DLD1 (cell line): ENCODE measurements around the gene CIRBP.
"Not testable (repeated sequence)": the region's sequence is repeated elsewhere in the genome, so short reads cannot be mapped to it uniquely, and the experiment has no call there.

Experiments used
- in situ Hi-C: cut with HindIII; loops from 2 replicates; pipeline ENCODE4 v1.10.0; 2017; ENCODE audit warnings: low sequenced_read_pairs

The CIRBP gene

GRCh38 chr19:1243768-1244692 is 25.1 kb upstream of the CIRBP start:
- in situ Hi-C loops = no loop called here

DNA sequence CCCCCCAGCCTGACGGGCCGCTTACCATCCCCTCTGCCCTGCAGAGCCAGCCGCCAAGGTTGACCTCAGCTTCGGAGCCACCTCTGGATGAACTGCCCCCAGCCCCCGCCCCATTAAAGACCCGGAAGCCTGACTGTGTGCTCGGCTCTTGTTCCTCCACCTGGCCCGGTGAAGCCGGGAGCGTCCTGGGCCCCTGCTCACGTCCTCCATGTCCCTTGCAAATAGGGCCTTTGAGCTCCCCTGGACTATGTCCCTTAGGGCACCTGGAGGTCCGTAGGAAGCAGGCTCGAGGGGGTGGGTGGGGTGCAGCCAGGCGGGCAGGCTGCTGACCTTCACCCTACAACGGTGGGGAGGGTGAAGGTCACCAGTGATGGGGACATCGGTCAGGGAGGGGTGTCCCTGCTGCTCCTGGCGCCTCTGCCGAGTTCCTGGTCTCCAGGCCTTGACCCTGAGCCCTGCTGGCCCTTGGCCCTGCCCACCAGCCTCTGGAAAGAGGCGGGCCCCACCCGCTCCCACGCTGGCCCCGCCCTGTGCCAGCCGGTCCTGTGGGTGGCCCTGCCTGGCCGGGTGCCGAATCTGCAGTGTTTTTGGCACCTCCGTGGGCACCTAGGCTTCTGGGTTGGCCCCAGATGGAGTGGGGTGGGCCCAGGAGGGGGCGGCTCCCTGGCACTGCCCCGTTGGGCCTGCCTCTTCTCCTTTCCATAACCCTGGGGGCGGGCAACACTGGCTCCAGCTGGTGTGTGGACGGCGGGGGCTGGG is 24.3 kb upstream of the CIRBP start:
- in situ Hi-C loops = no loop called here

DNA sequence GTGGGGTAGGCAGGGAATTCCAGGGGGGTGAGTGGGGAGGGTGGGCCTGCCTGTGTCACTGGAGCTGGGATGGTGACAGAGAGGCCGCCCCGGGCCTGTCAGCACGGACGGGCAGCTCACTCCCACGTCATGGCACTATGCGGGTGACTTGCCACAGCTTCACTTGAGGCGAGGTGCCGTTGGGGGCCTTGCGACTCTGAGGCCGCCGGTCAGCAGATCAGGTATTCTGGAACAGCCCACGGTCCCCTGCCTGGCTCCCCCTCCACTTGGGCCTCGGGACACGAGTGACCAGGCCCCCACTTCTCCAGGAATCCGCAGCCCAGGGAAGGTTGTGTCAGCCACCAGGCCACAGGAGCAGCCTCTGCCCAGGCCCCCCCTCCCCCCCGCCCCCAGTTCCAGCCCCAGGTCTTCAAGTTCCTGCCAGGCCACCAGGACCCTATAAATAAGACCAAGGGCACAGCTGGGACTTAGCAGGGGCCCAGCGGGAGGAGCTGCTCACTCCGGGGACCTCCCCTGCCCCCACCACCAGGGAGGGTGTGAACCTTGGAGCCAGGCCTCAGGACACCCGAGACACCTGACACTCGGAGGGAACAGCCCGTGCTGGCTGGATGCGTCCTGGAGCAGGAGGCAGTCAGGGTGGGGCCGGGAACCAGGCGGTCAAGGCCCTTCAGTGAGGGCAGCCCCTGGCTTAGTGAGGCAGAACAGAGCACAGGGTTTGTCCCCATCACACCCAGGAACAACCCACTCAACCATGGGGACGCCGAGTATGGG is 23.5 kb upstream of the CIRBP start:
- in situ Hi-C loops = no loop called here

- in situ Hi-C loops = not testable (repeated sequence)
Observed at GRCh38 chr19:1246265-1247087, 22.7 kb upstream of the CIRBP start.

- in situ Hi-C loops = no loop called here
Observed at GRCh38 chr19:1247748-1248138, 21.4 kb upstream of the CIRBP start.

DNA sequence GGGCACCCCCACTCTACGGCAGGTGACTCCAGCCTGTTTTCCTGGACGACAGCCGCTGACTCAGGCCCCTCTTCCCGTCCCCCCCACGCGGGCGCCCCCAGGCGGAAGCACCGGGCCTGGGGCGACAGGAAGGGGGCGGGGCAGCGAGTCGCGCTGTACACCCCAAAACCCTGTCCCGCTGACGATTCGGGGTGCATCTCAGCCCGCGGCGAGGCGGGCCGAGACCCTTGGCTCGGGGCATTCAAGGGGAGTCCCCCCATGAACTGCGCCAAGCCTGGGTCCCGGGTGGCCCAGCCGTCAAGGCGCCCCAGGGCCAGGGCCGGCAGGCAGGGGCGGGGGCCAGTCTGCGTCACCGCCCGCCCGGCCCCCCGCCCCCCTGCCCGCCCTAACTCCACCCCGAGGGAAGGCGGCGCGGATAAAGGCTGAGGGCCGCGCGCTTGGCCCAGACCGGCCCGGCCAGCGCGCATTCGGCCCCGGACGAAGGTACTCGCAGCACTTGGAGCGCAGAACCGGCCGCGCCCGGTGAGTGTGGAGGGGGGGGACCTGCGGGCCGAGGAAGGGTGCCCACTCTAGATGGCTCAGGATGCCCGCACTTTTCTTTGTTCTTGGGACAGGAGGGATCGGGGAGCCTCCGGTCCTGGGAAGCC is 20.9 kb upstream of the CIRBP start, which contains the start of gene MIDN:
TSS of gene MIDN (plus strand) at position 445 of the 647 bp plus-strand sequence. CDS start 1,714 bp downstream, outside the sequence.
- in situ Hi-C loops = no loop called here

GRCh38 chr19:1248786-1249297 is 20.3 kb upstream of the CIRBP start:
- in situ Hi-C loops = no loop called here

DNA sequence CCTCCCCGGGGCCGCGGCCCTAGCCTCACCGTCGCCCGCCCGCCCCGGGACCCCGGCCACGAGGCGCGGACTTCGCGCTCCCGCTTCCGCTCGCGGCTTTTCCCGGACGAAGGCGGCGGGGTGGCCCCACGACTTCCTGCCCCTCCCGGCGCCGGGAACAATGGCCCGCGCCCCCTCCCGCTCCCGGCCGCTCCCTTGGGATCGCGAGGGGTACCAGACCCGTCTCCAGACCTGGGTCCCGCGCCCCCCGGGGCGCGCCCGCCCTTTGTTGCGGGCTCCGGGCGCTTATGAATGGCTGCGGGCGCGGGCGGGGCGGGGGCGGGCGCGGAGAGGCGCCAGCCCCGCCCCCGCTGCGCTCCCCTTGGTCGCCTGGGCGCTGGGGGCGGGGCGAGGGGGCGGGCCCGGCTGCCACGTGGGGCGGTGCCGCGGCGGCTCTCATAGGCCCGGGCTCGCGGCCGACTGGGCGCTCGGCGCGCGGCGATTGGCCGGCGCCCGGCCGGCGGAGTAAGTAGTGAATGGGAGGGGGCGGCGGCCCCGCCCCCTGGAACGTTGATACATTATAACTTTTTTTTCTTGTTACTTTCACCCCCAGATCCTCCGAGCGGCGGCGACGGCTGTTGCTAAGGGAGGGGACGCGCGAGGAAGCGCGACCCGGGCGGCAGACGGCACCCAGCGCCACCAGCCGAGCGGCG is 19.7 kb upstream of the CIRBP start:
- in situ Hi-C loops = no loop called here

GRCh38 chr19:1249990-1250436 is 19.1 kb upstream of the CIRBP start:
- in situ Hi-C loops = no loop called here

GRCh38 chr19:1250437-1251260 is 18.5 kb upstream of the CIRBP start:
- in situ Hi-C loops = no loop called here

GRCh38 chr19:1251330-1252220 is 17.6 kb upstream of the CIRBP start:
- in situ Hi-C loops = no loop called here

GRCh38 chr19:1252221-1252820 is 16.8 kb upstream of the CIRBP start:
- in situ Hi-C loops = no loop called here

- in situ Hi-C loops = no loop called here
Observed at GRCh38 chr19:1252821-1253513, 16.2 kb upstream of the CIRBP start.

GRCh38 chr19:1253514-1254080 is 15.5 kb upstream of the CIRBP start:
- in situ Hi-C loops = no loop called here

GRCh38 chr19:1254081-1254527 is 15.0 kb upstream of the CIRBP start:
- in situ Hi-C loops = no loop called here
